ENCODE measurements around the gene PHACTR3.

- no peak for TF ChIP-seq MAX (IDR thresholded peaks at IDR 0.05)
- TF ChIP-seq, protein P1, sequence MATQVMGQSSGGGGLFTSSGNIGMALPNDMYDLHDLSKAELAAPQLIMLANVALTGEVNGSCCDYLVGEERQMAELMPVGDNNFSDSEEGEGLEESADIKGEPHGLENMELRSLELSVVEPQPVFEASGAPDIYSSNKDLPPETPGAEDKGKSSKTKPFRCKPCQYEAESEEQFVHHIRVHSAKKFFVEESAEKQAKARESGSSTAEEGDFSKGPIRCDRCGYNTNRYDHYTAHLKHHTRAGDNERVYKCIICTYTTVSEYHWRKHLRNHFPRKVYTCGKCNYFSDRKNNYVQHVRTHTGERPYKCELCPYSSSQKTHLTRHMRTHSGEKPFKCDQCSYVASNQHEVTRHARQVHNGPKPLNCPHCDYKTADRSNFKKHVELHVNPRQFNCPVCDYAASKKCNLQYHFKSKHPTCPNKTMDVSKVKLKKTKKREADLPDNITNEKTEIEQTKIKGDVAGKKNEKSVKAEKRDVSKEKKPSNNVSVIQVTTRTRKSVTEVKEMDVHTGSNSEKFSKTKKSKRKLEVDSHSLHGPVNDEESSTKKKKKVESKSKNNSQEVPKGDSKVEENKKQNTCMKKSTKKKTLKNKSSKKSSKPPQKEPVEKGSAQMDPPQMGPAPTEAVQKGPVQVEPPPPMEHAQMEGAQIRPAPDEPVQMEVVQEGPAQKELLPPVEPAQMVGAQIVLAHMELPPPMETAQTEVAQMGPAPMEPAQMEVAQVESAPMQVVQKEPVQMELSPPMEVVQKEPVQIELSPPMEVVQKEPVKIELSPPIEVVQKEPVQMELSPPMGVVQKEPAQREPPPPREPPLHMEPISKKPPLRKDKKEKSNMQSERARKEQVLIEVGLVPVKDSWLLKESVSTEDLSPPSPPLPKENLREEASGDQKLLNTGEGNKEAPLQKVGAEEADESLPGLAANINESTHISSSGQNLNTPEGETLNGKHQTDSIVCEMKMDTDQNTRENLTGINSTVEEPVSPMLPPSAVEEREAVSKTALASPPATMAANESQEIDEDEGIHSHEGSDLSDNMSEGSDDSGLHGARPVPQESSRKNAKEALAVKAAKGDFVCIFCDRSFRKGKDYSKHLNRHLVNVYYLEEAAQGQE (IDR thresholded peaks at IDR 0.05; ENCODE audit: low read depth) = no peak
- TF ChIP-seq TEAD4 (IDR thresholded peaks at IDR 0.05) = no peak
- no peak for TF ChIP-seq CREB1 (IDR thresholded peaks at IDR 0.05; ENCODE audit: low read depth)
- no peak for TF ChIP-seq TCF12 (IDR thresholded peaks at IDR 0.05; ENCODE audit: low read depth)
- TF ChIP-seq, protein P2, sequence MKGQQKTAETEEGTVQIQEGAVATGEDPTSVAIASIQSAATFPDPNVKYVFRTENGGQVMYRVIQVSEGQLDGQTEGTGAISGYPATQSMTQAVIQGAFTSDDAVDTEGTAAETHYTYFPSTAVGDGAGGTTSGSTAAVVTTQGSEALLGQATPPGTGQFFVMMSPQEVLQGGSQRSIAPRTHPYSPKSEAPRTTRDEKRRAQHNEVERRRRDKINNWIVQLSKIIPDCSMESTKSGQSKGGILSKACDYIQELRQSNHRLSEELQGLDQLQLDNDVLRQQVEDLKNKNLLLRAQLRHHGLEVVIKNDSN (IDR thresholded peaks at IDR 0.05) = no peak
- no peak for TF ChIP-seq RAD21 (IDR thresholded peaks at IDR 0.05; ENCODE audit: low read depth)
- no peak for TF ChIP-seq YY1 (IDR thresholded peaks at IDR 0.05; ENCODE audit: low read depth)
- no peak for TF ChIP-seq ZBTB7A (IDR thresholded peaks at IDR 0.05; ENCODE audit: low read depth)
- TF ChIP-seq EP300 (IDR thresholded peaks at IDR 0.05; ENCODE audit: borderline replicate concordance) = no peak
- no peak for TF ChIP-seq FOXM1 (IDR thresholded peaks at IDR 0.05; ENCODE audit: borderline replicate concordance, low read depth)
These were observed 266.8 kb downstream of the PHACTR3 start for GRCh38 chr20:59871096-59871495.

Measured in Ishikawa (cell line).